Left kidney (tissue), 2 donors: Measurements from ENCODE around the gene CHAC1. TPM values are rescaled to one million over a fixed set of nuclear protein-coding genes. Genes with fewer than 3 reads are reported as not detected.

Experiments
- DNase-seq: peaks from one replicate; pipeline ENCODE4 v3.0.0-alpha.2; 2013
- polyA plus RNA-seq: library from polyadenylated mRNA; unstranded; fragments of 120-200 nt; gene quantifications from one replicate; pipeline ENCODE4 v1.2.1, GENCODE V29; 2013; ENCODE audit not compliant: insufficient read length

CHAC1 gene
- polyA plus RNA-seq, 1 donor = 2.4 TPM

GRCh38 chr15:40923551-40923950, 29.7 kb upstream of the CHAC1 start:
- DNase-seq = no peak

DNA sequence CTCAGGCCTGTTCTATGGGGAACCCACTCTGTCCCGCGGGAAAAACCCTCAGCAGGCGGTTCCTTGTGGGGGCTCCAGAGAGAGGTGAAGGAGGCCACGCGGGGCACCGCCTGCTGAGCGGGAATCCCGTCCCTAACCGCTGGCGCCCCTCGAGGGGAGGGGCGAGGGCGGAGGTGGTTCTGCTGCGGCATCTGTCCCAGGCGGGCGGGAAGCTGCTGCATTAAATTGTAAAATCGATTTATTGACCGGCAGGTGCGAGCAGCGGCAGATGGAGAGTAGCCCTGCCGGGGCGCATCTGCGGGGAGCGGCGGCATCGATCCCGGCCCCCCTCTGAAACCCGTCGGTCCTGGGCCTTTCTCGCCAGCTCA, 27.8 kb upstream of the CHAC1 start:
- no peak for DNase-seq

GRCh38 chr15:40925863-40926658, 27.2 kb upstream of the CHAC1 start:
- no peak for DNase-seq

GRCh38 chr15:40926659-40927494, 26.4 kb upstream of the CHAC1 start:
- DNase-seq = no peak

GRCh38 chr15:40927495-40927872, 25.8 kb upstream of the CHAC1 start:
- no peak for DNase-seq

DNA sequence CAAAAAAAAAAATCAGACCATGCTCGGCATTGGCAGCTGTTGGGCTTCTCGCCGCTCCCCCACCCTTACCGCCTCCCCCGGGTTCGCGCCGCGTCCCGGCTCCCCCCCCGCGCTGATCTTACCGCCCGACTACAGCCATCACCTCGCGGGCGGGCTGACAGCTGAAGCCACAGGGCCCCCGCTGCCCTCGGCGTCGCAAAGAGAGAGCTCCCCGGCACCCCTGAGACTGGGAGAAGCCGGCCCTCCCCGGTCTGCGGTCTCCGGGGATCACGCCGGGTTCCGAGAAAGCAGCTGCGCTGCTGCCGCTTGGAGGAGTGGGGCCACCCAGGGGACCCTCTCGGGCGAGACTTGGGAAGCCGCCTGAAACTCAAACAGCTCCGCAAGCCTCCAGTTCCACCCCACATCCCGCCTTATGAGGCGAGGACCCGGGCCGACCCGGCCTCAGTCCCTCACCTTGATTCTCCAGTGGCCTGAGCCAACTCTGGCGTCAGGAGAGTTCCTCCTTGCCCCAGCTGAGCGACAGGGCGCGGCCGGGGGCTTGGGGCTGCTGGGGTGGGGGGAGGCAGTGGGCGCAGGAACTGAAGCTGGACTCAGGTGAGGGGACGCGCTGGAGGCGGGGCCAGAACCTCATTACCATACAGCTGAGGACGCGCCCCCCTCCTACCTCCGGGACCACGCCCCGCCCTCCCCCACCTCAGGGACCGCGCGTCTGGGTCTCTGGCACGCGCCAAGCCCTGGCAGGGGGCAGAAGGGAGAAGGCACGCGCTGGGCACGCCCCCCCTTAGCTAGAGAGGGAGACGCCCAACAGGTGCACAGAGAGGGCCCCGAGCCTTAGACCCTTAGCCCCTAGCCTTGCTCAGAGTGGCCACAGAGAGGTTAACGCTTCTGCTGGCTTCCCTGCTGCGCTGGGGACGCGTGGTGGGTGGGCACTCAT, 25.1 kb upstream of the CHAC1 start:
- DNase-seq = no peak

DNA sequence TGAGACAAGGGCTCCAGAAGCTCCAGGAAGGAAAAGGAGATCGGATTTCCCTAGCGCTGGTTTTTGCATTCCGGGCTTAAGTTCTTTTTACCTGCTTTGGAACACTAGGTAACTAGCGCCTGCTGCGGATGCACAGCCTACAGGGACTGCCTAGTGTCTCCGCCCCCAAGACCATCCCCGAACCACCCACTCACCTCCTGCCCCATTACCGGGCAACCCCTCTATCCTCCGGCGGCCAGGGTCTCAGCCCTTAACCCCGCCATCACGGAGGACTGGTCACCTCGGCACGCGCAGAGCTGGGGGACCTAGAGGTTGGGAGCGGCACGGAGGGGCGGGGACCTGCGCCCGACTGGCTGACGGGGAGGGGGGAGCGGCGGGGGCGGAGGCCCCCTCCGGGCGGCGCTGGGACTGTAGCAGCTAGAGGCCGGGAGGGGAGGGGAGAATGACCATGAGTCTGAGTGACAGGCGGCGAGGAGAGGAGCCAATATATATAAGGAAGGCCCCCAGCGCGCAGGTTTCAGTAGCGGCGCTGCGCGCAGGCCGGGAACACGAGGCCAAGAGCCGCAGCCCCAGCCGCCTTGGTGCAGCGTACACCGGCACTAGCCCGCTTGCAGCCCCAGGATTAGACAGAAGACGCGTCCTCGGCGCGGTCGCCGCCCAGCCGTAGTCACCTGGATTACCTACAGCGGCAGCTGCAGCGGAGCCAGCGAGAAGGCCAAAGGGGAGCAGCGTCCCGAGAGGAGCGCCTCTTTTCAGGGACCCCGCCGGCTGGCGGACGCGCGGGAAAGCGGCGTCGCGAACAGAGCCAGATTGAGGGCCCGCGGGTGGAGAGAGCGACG, 24.2 kb upstream of the CHAC1 start, which contains the start of gene DLL4:
Gene DLL4, plus strand, starts transcription at position 520 of the 839 bp plus-strand sequence. CDS start 329 bp downstream, outside the sequence.
- no peak for DNase-seq

DNA sequence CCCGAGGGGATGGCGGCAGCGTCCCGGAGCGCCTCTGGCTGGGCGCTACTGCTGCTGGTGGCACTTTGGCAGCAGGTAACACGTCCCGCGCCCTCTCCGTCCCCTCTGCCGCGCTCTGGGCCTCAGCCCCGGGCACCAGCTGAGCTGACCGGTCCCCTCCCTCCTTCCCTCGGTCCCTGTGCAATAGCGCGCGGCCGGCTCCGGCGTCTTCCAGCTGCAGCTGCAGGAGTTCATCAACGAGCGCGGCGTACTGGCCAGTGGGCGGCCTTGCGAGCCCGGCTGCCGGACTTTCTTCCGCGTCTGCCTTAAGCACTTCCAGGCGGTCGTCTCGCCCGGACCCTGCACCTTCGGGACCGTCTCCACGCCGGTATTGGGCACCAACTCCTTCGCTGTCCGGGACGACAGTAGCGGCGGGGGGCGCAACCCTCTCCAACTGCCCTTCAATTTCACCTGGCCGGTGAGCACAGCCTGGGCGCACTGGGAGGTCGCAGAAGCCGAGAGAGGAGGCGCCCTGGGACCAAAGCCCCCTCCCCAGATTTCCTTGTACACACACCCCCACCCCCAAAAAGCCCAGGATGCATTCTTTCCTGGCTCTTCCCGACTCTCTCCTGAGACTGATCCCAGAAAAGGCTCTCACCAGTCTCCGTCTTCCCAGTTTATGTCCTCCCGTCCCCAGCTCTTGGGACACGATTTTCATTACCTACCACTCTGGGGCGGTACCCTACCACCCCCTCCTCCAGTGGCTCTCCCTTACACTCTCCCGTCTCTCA, 23.4 kb upstream of the CHAC1 start:
- DNase-seq = no peak

DNA sequence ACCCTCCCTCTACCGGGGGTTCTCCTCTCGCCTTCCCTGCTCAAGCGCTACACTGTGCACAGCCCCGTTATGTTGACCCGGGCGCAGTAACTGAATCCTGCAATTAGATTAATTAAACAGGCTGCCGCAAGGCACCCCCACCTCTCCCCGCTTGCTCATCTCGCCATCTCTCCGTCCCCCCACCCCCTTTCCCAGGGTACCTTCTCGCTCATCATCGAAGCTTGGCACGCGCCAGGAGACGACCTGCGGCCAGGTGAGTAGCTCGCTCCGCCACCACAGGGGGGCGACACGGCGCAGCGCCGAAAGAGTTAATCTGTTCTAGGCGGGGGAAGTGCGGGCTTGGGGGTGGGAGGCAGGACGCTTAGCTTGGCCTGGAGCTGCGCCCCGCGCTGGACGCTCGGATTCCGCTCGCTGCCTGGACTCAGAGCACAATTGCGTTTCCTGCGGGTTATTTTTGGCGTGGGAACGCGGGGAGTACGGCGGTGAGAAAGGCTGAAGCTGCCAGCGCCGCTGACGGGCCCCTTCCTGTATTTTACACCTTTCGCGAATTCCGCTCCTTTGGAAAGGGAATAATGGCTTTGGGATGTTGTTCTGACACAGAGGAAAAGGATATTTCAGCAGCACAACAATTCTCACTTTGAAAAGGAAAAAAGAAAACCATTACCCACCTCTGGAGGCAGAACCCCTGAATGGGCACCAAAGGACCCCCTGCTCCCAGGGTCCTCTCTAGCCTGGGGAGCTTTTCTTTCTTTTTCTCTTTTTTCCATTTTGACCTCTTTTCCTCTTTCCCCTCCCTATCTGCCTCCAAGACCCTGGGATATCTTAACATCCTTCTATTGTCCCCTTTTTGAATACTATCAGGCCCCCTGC, 22.6 kb upstream of the CHAC1 start:
- DNase-seq = no peak

DNA sequence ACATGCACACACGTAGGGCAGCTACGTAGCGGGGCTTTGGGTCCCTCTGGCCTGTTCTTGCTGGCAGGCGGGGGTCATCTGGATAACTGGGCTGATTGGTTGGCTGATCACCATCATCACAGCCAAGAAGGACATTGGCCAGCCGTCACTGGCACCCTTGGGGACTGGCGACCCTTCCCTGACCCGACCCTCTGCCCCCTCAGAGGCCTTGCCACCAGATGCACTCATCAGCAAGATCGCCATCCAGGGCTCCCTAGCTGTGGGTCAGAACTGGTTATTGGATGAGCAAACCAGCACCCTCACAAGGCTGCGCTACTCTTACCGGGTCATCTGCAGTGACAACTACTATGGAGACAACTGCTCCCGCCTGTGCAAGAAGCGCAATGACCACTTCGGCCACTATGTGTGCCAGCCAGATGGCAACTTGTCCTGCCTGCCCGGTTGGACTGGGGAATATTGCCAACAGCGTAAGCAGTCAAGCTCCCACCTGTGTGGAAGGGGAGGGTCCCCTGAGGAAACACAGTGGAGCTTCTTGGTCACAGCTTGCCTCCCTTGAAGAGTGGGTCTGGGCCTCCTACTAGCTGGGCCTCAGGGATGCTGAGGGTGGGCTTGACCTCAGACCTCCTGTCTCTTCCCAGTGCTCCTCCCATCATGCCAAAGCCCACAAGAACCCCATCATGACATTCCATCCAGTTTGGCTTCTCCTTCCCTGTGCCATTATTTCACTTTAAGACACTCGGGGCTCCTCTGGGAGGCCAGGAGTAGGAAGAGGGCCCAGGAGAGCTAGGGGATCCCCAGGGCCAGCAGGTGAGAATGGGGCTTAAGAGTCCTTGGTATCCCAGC, 21.8 kb upstream of the CHAC1 start:
- no peak for DNase-seq

DNA sequence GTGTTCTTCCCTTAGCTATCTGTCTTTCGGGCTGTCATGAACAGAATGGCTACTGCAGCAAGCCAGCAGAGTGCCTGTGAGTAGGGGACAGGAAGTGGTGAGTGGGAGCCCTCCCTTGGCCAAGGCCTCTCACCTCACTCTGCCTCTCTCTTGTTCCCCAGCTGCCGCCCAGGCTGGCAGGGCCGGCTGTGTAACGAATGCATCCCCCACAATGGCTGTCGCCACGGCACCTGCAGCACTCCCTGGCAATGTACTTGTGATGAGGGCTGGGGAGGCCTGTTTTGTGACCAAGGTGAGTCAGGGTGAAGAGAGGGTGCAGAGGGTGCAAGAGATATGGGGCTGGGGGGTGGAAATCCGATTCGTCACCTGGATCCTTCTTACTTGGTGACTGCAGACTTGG, 21.1 kb upstream of the CHAC1 start:
- DNase-seq = no peak

GRCh38 chr15:40932649-40933516, 20.4 kb upstream of the CHAC1 start:
- DNase-seq = no peak

GRCh38 chr15:40933517-40933902, 19.8 kb upstream of the CHAC1 start:
- no peak for DNase-seq

DNA sequence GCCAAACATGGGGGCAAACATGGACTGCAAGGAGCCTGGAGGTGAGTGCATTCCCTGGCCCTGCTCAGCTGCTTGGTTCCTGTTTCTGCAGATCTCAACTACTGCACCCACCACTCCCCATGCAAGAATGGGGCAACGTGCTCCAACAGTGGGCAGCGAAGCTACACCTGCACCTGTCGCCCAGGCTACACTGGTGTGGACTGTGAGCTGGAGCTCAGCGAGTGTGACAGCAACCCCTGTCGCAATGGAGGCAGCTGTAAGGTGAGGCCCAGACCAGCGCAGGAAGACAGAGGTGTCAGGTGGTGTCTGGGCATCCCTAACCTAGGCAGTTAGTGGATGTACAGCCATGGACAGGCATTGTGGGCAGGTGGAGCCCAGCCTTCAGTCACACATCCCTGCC, 18.8 kb upstream of the CHAC1 start:
- DNase-seq = no peak

- no peak for DNase-seq
These were observed 17.0 kb upstream of the CHAC1 start for GRCh38 chr15:40936234-40936708.

DNA sequence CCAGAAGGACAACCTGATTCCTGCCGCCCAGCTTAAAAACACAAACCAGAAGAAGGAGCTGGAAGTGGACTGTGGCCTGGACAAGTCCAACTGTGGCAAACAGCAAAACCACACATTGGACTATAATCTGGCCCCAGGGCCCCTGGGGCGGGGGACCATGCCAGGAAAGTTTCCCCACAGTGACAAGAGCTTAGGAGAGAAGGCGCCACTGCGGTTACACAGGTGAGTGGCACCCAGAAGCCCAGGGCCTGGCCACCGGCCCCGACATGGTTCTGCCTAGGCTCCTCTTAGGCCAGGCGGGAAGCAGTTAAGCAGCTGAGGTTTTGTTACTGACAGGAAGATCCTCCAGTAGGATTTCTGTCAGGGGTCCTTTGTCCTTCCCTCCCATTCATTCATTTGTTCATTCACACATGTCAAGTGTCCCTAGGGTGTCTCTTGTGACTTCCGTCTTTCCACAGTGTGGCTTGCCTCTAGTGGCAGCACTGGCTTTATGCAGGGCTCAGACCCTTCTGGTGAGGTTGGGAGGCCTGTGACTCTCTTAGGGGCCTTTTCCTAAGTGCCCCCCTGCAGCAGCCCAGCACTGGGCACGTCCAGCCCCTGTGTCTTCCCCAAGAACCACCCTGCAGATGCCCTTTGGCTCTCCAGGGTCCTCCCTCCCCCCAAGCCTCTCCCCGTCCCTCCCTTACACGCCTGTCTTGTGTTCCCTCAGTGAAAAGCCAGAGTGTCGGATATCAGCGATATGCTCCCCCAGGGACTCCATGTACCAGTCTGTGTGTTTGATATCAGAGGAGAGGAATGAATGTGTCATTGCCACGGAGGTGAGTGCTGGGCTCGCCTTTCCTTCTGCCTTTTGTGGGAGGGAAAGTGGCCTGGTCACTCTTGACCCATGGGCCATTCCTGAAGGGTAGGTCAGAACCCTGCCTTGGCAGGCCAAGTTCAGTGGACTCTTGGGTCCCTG, 16.3 kb upstream of the CHAC1 start:
- no peak for DNase-seq
